B cell (primary cell): ENCODE measurements around the gene MAGOHB. TPM values are rescaled to one million over a fixed set of nuclear protein-coding genes. Genes with fewer than 3 reads are reported as not detected.

ENCODE experiments used
- ATAC-seq: fragments of 200-7000 bp; cut with Tn5 transposase; one replicate; pipeline ENCODE4 v1.10.0; 2021; ENCODE audit warnings: low read depth, mild to moderate bottlenecking, moderate number of reproducible peaks, moderate library complexity
- CTCF ChIA-PET: fragments of 350-600 bp; sonication (Branson Sonifier 250); formaldehyde crosslinking; loops from one replicate; lab custom pipeline; 2021; ENCODE audit warnings: antibody characterized with exemption, inconsistent platforms; lab: Charles Lee
- POLR2A ChIA-PET: fragments of 350-600 bp; sonication (Branson Sonifier 250); formaldehyde crosslinking; loops from one replicate; lab custom pipeline; 2021; ENCODE audit warnings: antibody characterized with exemption; lab: Charles Lee
- DNase-seq: peaks from one replicate; pipeline ENCODE4 v3.0.0; 2013
- H2AFZ ChIP-seq: 2 replicates; pipeline ENCODE4 v1.6.1; 2012; ENCODE audit warnings: mild to moderate bottlenecking, low read depth, low read length; ENCODE audit not compliant: insufficient read depth, poor library complexity, severe bottlenecking
- H3K27ac ChIP-seq, 2 donors: 1 replicate in 1 of 2; 2 replicates in 1 of 2; pipeline ENCODE4 v1.5.1; 2012 to 2013; ENCODE audit warnings: low read length in 2 of 2, mild to moderate bottlenecking in 2 of 2, moderate library complexity in 1 of 2
- H3K27me3 ChIP-seq, 4 experiments: fragments of 200-600 bp in 1 of 4; sonication (generic) in 1 of 4; replicated peaks in 1 of 4; 1 replicate in 2 of 4; 2 replicates in 2 of 4; pipeline versions ENCODE4 v1.6.1 to v1.7.0; 2013 to 2016; ENCODE audit warnings: low read length in 3 of 4, mild to moderate bottlenecking in 2 of 4, mixed read lengths in 1 of 4, moderate library complexity in 1 of 4; ENCODE audit not compliant: insufficient read depth in 4 of 4, control insufficient read depth in 3 of 4; ENCODE audit errors: control extremely low read depth in 1 of 4
- H3K36me3 ChIP-seq, 2 experiments: replicated peaks in 1 of 2; 1 replicate in 1 of 2; 2 replicates in 1 of 2; pipeline versions ENCODE4 v1.6.1 to v1.7.1; 2013; ENCODE audit warnings: low read length in 1 of 2; ENCODE audit not compliant: insufficient read depth in 2 of 2, control insufficient read depth in 1 of 2; ENCODE audit errors: control extremely low read depth in 1 of 2, extremely low read depth in 1 of 2
- H3K4me1 ChIP-seq, 2 donors: fragments of 200-600 bp in 1 of 2; sonication (generic) in 1 of 2; 1 replicate in 1 of 2; 2 replicates in 1 of 2; pipeline versions ENCODE4 v1.5.1 to v1.6.1; 2013 to 2017; ENCODE audit warnings: low read length in 2 of 2; ENCODE audit not compliant: control insufficient read depth in 2 of 2, insufficient read depth in 2 of 2
- H3K4me2 ChIP-seq: replicated peaks from 2 replicates; pipeline ENCODE3; 2012; ENCODE audit warnings: mild to moderate bottlenecking, low read depth, low read length; ENCODE audit not compliant: poor library complexity, severe bottlenecking
- H3K4me3 ChIP-seq, 5 experiments: fragments of 200-600 bp in 1 of 5; sonication (generic) in 1 of 5; 1 replicate in 3 of 5; 2 replicates in 2 of 5; pipeline versions ENCODE4 v1.5.1 to v1.7.0; 2011 to 2016; ENCODE audit warnings: low read length in 4 of 5, mild to moderate bottlenecking in 4 of 5, low read depth in 2 of 5, control low read depth in 1 of 5, moderate library complexity in 1 of 5; ENCODE audit not compliant: insufficient read depth in 1 of 5; ENCODE audit errors: control extremely low read depth in 1 of 5, extremely low read depth in 1 of 5
- H3K79me2 ChIP-seq: fragments of 200-600 bp; sonication (generic); one replicate; pipeline ENCODE4 v1.6.0; 2016; ENCODE audit warnings: low read length; ENCODE audit not compliant: control insufficient read depth, insufficient read depth
- H3K9ac ChIP-seq: fragments of 200-600 bp; sonication (generic); 2 replicates; pipeline ENCODE4 v1.6.1; 2017; ENCODE audit warnings: mild to moderate bottlenecking, low read length, moderate library complexity
- H3K9me3 ChIP-seq, 3 donors: one replicate each; pipeline versions ENCODE4 v1.6.1 to v1.7.1; 2013; ENCODE audit warnings: low read length in 2 of 3; ENCODE audit not compliant: control insufficient read depth in 2 of 3, insufficient read depth in 1 of 3; ENCODE audit errors: control extremely low read depth in 1 of 3
- H4K20me1 ChIP-seq: 2 replicates; pipeline ENCODE4 v1.6.0; 2012; ENCODE audit warnings: mild to moderate bottlenecking, low read length; ENCODE audit not compliant: insufficient read depth, control insufficient read depth, poor library complexity, severe bottlenecking
- H3K27ac Mint-ChIP-seq: one replicate; pipeline ENCODE4 v1.8.0; 2021; ENCODE audit warnings: mixed read lengths
- H3K27me3 Mint-ChIP-seq: one replicate; pipeline ENCODE4 v1.8.0; 2021; ENCODE audit warnings: mixed read lengths
- H3K4me1 Mint-ChIP-seq: one replicate; pipeline ENCODE4 v1.8.0; 2021; ENCODE audit warnings: mixed read lengths
- H3K4me3 Mint-ChIP-seq: one replicate; pipeline ENCODE4 v1.8.0; 2021; ENCODE audit warnings: mixed read lengths
- H3K9me3 Mint-ChIP-seq: one replicate; pipeline ENCODE4 v1.8.0; 2022; ENCODE audit warnings: mixed read lengths; ENCODE audit not compliant: insufficient read depth
- EZH2 ChIP-seq: IDR thresholded peaks from 2 replicates; pipeline ENCODE4 v1.6.1; 2012; ENCODE audit warnings: borderline replicate concordance, low read depth, mild to moderate bottlenecking, moderate library complexity, low read length; ENCODE audit not compliant: insufficient read depth, poor library complexity, severe bottlenecking
- whole genome bisulfite sequencing: methylation state at CpG from one replicate; pipeline ENCODE4 v1.1.5; 2013; ENCODE audit warnings: missing lambda C conversion rate; ENCODE audit not compliant: insufficient coverage; 5-methylcytosine and 5-hydroxymethylcytosine counted together
- intact Hi-C: fragments of 100-400 bp; cut with micrococcal nuclease; formaldehyde crosslinking; loops from one replicate; pipeline ENCODE4 v1.10.0; 2022
- polyA plus RNA-seq: library from polyadenylated mRNA; depleted of rRNA; stranded (reverse); fragments of >200 nt; gene quantifications from 2 replicates; pipeline ENCODE4 v1.2.3, GENCODE V29; 2012
- total RNA-seq, 2 donors: library from RNA; stranded (reverse); fragments of 120-200 nt in 1 of 2; gene quantifications; 1 replicate in 1 of 2; 2 replicates in 1 of 2; pipeline versions ENCODE4 v1.2.3 to v1.2.4, GENCODE V29; 2013 to 2022
- TF ChIP-seq, protein P1 (sequence below): fragments of 200-600 bp; IDR thresholded peaks from one replicate; pipeline ENCODE4 v1.8.0; 2022; ENCODE audit warnings: antibody characterized with exemption, mild to moderate bottlenecking

The MAGOHB gene
- total and polyA plus RNA-seq, 2 donors (not counting 1 experiment from before 2014, with no cell fraction given) = 8.1 to 19.1 TPM

GRCh38 chr12:10638728-10639127, 25.3 kb upstream of the MAGOHB start:
- no CpG with 5 or more reads among the region's 1 CpG for WGBS
- peaks cover 25% of the 10 kb centered on the region for H3K27me3 Mint-ChIP-seq
- Histone ChIP-seq H3K9me3 (no peaks in the 10 kb centered on the region), H3K27me3 (peaks cover 0 to 9% (median 0%) of the 10 kb centered on the region in 4 experiments), H3K27ac (no peak overlapping the region), H3K79me2 (no peaks in the 10 kb centered on the region), H4K20me1 (no peaks in the 10 kb centered on the region), H3K4me2 (no peak overlapping the region), H3K9ac (no peak overlapping the region), H3K4me3 (no peak overlapping the region), H3K4me1 (no peaks in the 10 kb centered on the region), H3K36me3 (no peaks in the 10 kb centered on the region), H2AFZ (no peak overlapping the region)
- no peaks in the 10 kb centered on the region for H3K9me3 Mint-ChIP-seq
- ATAC-seq (no peak), DNase-seq (no peak)
- ChIA-PET POLR2A (no interaction called here), CTCF (interaction anchor here (0.7 kb wide), 1 partner anchor 618 kb away, joined by 3 read pairs; no protein-coding TSS in a partner anchor)
- TF ChIP-seq, protein P1, sequence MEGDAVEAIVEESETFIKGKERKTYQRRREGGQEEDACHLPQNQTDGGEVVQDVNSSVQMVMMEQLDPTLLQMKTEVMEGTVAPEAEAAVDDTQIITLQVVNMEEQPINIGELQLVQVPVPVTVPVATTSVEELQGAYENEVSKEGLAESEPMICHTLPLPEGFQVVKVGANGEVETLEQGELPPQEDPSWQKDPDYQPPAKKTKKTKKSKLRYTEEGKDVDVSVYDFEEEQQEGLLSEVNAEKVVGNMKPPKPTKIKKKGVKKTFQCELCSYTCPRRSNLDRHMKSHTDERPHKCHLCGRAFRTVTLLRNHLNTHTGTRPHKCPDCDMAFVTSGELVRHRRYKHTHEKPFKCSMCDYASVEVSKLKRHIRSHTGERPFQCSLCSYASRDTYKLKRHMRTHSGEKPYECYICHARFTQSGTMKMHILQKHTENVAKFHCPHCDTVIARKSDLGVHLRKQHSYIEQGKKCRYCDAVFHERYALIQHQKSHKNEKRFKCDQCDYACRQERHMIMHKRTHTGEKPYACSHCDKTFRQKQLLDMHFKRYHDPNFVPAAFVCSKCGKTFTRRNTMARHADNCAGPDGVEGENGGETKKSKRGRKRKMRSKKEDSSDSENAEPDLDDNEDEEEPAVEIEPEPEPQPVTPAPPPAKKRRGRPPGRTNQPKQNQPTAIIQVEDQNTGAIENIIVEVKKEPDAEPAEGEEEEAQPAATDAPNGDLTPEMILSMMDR = no peak
- no peak for TF ChIP-seq EZH2
- no peak overlapping the region for H3K4me3 Mint-ChIP-seq
- no peaks in the 10 kb centered on the region for H3K4me1 Mint-ChIP-seq
- intact Hi-C loops = no loop called here
- no peak overlapping the region for H3K27ac Mint-ChIP-seq

GRCh38 chr12:10636611-10637010, 23.2 kb upstream of the MAGOHB start:
- Histone ChIP-seq H3K4me1 (no peaks in the 10 kb centered on the region), H3K27ac (no peak overlapping the region), H3K9ac (no peak overlapping the region), H3K4me2 (no peak overlapping the region), H3K79me2 (no peaks in the 10 kb centered on the region), H3K4me3 (no peak overlapping the region), H3K36me3 (no peaks in the 10 kb centered on the region), H2AFZ (no peak overlapping the region), H3K9me3 (no peaks in the 10 kb centered on the region), H3K27me3 (peaks cover 0 to 9% (median 0%) of the 10 kb centered on the region in 4 experiments), H4K20me1 (no peaks in the 10 kb centered on the region)
- ATAC-seq (no peak), DNase-seq (no peak)
- ChIA-PET CTCF (no interaction called here), POLR2A (no interaction called here)
- no peak overlapping the region for H3K27ac Mint-ChIP-seq
- WGBS = 97% methylated on average over 3 of the region's 6 CpGs
- no peaks in the 10 kb centered on the region for H3K4me1 Mint-ChIP-seq
- intact Hi-C loops = no loop called here
- H3K9me3 Mint-ChIP-seq = no peaks in the 10 kb centered on the region
- H3K27me3 Mint-ChIP-seq = peaks cover 21% of the 10 kb centered on the region
- no peak overlapping the region for H3K4me3 Mint-ChIP-seq
- TF ChIP-seq EZH2 = no peak
